AG09309 (cell line): Measurements from ENCODE around the gene ACAN.

ENCODE experiments used
- DNase-seq: peaks from one replicate; pipeline ENCODE4 v3.0.0-alpha.2; 2010; ENCODE audit warnings: low read depth
- H3K4me3 ChIP-seq: 2 replicates; pipeline ENCODE4 v1.5.1; 2011; ENCODE audit warnings: mild to moderate bottlenecking, low read depth, low read length, moderate library complexity; ENCODE audit not compliant: control insufficient read depth
- CTCF ChIP-seq: IDR thresholded peaks from 2 replicates; pipeline ENCODE4 v1.5.1; 2011; ENCODE audit warnings: mild to moderate bottlenecking, low read depth, low read length, inconsistent platforms; ENCODE audit not compliant: insufficient read depth, control insufficient read depth; ENCODE audit errors: missing control alignments

The ACAN gene

GRCh38 chr15:88902221-88902835 is 99.1 kb downstream of the ACAN start:
- no peak for TF ChIP-seq CTCF
- no peak overlapping the region for H3K4me3 ChIP-seq
- no peak for DNase-seq

DNA sequence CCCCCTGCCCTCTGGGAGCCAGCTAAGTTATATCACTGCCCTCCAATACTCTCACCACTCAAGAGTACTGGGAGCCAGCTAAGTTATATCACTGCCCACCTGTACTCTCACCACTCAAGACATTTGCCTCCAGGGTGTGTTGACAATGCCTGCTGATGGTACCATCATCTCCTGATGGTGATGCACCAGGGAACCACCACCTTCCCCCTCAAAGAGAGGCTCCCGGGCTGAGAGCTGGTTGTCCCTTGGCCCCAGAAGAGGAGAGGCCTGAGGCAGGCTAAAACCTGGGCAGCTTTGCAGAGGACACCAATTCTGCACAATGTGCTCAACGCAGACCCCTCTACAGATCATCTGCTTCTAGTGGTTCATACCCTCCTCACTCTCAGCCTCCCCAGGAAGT is 99.6 kb downstream of the ACAN start:
- DNase-seq, result no peak
- H3K4me3 ChIP-seq, result no peak overlapping the region
- no peak for TF ChIP-seq CTCF

- no peak for DNase-seq
- no peak for TF ChIP-seq CTCF
- H3K4me3 ChIP-seq, result no peak overlapping the region
These were observed 101.0 kb downstream of the ACAN start for GRCh38 chr15:88904257-88904623.

- DNase-seq, result peak; percentile 33
- no peak overlapping the region for H3K4me3 ChIP-seq
- TF ChIP-seq CTCF, result peak; percentile 95
These were observed 101.5 kb downstream of the ACAN start for GRCh38 chr15:88904624-88905327.

DNA sequence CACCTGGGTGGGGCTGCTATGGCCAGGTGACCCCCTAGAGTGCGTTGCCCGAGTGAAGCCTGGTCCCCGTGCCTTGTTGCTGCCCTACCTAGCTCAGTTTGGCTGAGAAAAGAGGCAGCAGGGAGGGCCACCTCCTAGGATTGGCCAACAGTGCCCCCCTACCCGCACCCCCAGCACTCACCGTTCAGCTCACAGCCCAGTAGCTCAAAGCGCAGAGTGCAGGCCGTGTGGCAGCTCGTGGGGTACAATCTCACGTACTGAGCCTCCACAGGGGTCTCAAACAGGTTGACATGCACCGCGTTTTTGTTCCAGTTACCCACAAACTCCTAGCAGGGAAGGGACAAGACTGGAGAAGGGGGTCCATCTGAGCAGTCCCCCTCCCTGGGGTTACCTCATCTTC is 102.3 kb downstream of the ACAN start:
- no peak for TF ChIP-seq CTCF
- H3K4me3 ChIP-seq, result no peak overlapping the region

GRCh38 chr15:88906130-88906529 is 102.9 kb downstream of the ACAN start:
- DNase-seq, result no peak
- TF ChIP-seq CTCF, result no peak
- H3K4me3 ChIP-seq, result no peak overlapping the region

More for the DNA sequence above, 102.3 kb downstream of the ACAN start:
- DNase-seq, result no peak
